Endothelial cell (in vitro differentiated cells): ENCODE measurements around the gene GPC5. TPM values are rescaled to one million over a fixed set of nuclear protein-coding genes. Genes with fewer than 3 reads are reported as not detected.

Experiments
- DNase-seq: peaks from one replicate; pipeline ENCODE4 v3.0.0; 2021; ENCODE audit warnings: low spot score
- H3K27ac Mint-ChIP-seq: one replicate; pipeline ENCODE4 v1.8.0; 2021; ENCODE audit warnings: mixed read lengths, inconsistent platforms; ENCODE audit not compliant: unreplicated experiment
- H3K27me3 Mint-ChIP-seq: one replicate; pipeline ENCODE4 v1.8.0; 2021; ENCODE audit warnings: mild to moderate bottlenecking, moderate library complexity, mixed read lengths, inconsistent platforms; ENCODE audit not compliant: unreplicated experiment
- H3K36me3 Mint-ChIP-seq: one replicate; pipeline ENCODE4 v1.8.0; 2021; ENCODE audit warnings: mild to moderate bottlenecking, low read depth, mixed read lengths, inconsistent platforms; ENCODE audit not compliant: unreplicated experiment
- H3K4me1 Mint-ChIP-seq: one replicate; pipeline ENCODE4 v1.8.0; 2021; ENCODE audit warnings: mild to moderate bottlenecking, mixed read lengths, inconsistent platforms; ENCODE audit not compliant: unreplicated experiment
- H3K4me3 Mint-ChIP-seq: one replicate; pipeline ENCODE4 v1.8.0; 2021; ENCODE audit warnings: mild to moderate bottlenecking, mixed read lengths, inconsistent platforms; ENCODE audit not compliant: unreplicated experiment
- H3K9me3 Mint-ChIP-seq: one replicate; pipeline ENCODE4 v1.8.0; 2021; ENCODE audit warnings: mixed read lengths, inconsistent platforms; ENCODE audit not compliant: unreplicated experiment
- CTCF ChIP-seq: fragments of 200-600 bp; sonication (generic); IDR thresholded peaks from one replicate; pipeline ENCODE4 v1.5.0; 2021; ENCODE audit warnings: antibody characterized with exemption; ENCODE audit not compliant: unreplicated experiment
- total RNA-seq: library from RNA; stranded (reverse); fragmentation: NEBNext Ultra II Directional; extraction: Animal tissue kit (Norgen Biotek cat#: 25700); gene quantifications from one replicate; pipeline ENCODE4 v1.2.1, GENCODE V29; 2021; ENCODE audit not compliant: unreplicated experiment

GPC5 gene
- total RNA-seq, 1 donor from 2014 or later, result not detected

- TF ChIP-seq CTCF, result no peak
- H3K27me3 Mint-ChIP-seq, result peaks cover 4% of the 10 kb centered on the region
- no peaks in the 10 kb centered on the region for H3K36me3 Mint-ChIP-seq
- DNase-seq, result no peak
- H3K4me1 Mint-ChIP-seq, result peaks cover 5% of the 10 kb centered on the region
- no peak overlapping the region for H3K27ac Mint-ChIP-seq
- no peaks in the 10 kb centered on the region for H3K9me3 Mint-ChIP-seq
- H3K4me3 Mint-ChIP-seq, result no peak overlapping the region
Measured at GRCh38 chr13:91809161-91809560, 410.7 kb downstream of the GPC5 start.

GRCh38 chr13:91813253-91813652 is 414.8 kb downstream of the GPC5 start:
- H3K27ac Mint-ChIP-seq, result no peak overlapping the region
- no peaks in the 10 kb centered on the region for H3K4me1 Mint-ChIP-seq

DNA sequence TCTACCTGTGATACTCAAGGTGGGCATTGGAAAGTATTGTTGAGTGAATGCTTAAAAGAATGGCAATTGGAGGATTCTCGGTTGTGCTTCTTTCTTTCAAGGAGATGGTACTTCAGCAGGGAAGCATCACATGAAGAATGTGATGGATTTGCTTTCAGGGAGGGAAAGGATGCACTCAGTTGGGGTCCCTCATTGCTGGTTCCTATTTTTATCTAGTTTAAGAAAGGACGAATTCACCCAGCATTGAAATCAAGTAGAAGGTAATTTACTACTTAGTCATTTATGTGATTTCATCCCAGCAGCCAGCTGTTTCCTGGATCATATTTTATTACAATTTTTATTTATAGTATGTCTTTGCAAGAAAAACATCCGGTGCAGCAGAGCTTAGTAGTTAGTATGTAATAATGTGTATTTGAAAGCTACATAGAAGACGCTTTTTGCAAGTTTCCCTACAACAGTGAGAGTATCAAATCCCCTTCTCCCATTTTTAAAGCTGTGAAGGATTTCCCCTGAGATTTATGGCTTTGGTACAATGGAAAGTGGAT is 417.9 kb downstream of the GPC5 start:
- TF ChIP-seq CTCF, result no peak
- peaks cover 4% of the 10 kb centered on the region for H3K27me3 Mint-ChIP-seq
- H3K36me3 Mint-ChIP-seq, result no peaks in the 10 kb centered on the region
- no peak overlapping the region for H3K4me3 Mint-ChIP-seq
- no peaks in the 10 kb centered on the region for H3K9me3 Mint-ChIP-seq
- no peak for DNase-seq
- H3K27ac Mint-ChIP-seq, result no peak overlapping the region
- H3K4me1 Mint-ChIP-seq, result no peaks in the 10 kb centered on the region

More at GRCh38 chr13:91813253-91813652, 414.8 kb downstream of the GPC5 start:
- Mint-ChIP-seq H3K27me3 (peaks cover 4% of the 10 kb centered on the region), H3K36me3 (no peaks in the 10 kb centered on the region), H3K9me3 (no peaks in the 10 kb centered on the region), H3K4me3 (no peak overlapping the region)
- no peak for DNase-seq
- TF ChIP-seq CTCF, result no peak

- no peak for DNase-seq
- Mint-ChIP-seq H3K27ac (no peak overlapping the region), H3K9me3 (no peaks in the 10 kb centered on the region), H3K4me3 (no peak overlapping the region), H3K36me3 (no peaks in the 10 kb centered on the region), H3K4me1 (no peaks in the 10 kb centered on the region), H3K27me3 (peaks cover 4% of the 10 kb centered on the region)
- TF ChIP-seq CTCF, result no peak
Measured at GRCh38 chr13:91817250-91817649, 418.8 kb downstream of the GPC5 start.

- H3K9me3 Mint-ChIP-seq, result peaks cover 2% of the 10 kb centered on the region
- no peak overlapping the region for H3K4me3 Mint-ChIP-seq
- H3K27me3 Mint-ChIP-seq, result peaks cover under 1% of the 10 kb centered on the region
- H3K27ac Mint-ChIP-seq, result no peak overlapping the region
- no peaks in the 10 kb centered on the region for H3K36me3 Mint-ChIP-seq
- DNase-seq, result no peak
- H3K4me1 Mint-ChIP-seq, result no peaks in the 10 kb centered on the region
- TF ChIP-seq CTCF, result no peak
Measured at GRCh38 chr13:91824416-91824815, 426.0 kb downstream of the GPC5 start.
